Stimulated activated CD8-positive, alpha-beta memory T cell treated with anti-CD3 and anti-CD28 coated beads, Interleukin-2, amount 100 ng/mL, for 1 hour (primary cell): ENCODE data around the gene HNF4A.
A peak's percentile ranks its signal among the peaks of the same experiment; 100 is the strongest.
"Not testable (repeated sequence)": the region's sequence is repeated elsewhere in the genome, so short reads cannot be mapped to it uniquely, and the experiment has no call there.

Source experiments
- DNase-seq, 2 donors: peaks; one replicate each; pipeline ENCODE4 v3.0.0-alpha.2; 2020; ENCODE audit warnings: low read depth in 2 of 2

The HNF4A gene

GRCh38 chr20:44345147-44345546 is 10.4 kb upstream of the HNF4A start:
- no peak for DNase-seq

- not testable (repeated sequence) for DNase-seq
Observed at GRCh38 chr20:44345941-44346340, 9.6 kb upstream of the HNF4A start.

- DNase-seq: no peak
Observed at GRCh38 chr20:44348168-44348659, 7.3 kb upstream of the HNF4A start.

- no peak for DNase-seq
Observed at GRCh38 chr20:44349349-44349748, 6.2 kb upstream of the HNF4A start.

- no peak for DNase-seq
Observed at GRCh38 chr20:44350567-44350966, 4.9 kb upstream of the HNF4A start.

GRCh38 chr20:44354979-44355497 is 461 bp upstream of the HNF4A start:
- DNase-seq: no peak

GRCh38 chr20:44356353-44356723 is 839 bp downstream of the HNF4A start:
- no peak for DNase-seq

GRCh38 chr20:44357020-44357419 is 1.5 kb downstream of the HNF4A start:
- DNase-seq: no peak

- DNase-seq: no peak
Observed at GRCh38 chr20:44357555-44358125, 2.1 kb downstream of the HNF4A start.

GRCh38 chr20:44358776-44359175 is 3.3 kb downstream of the HNF4A start:
- DNase-seq: no peak

GRCh38 chr20:44360221-44360620 is 4.7 kb downstream of the HNF4A start:
- no peak for DNase-seq

- no peak for DNase-seq
Observed at GRCh38 chr20:44361021-44361420, 5.5 kb downstream of the HNF4A start.

- no peak for DNase-seq
Observed at GRCh38 chr20:44362466-44362940, 7.0 kb downstream of the HNF4A start.

GRCh38 chr20:44364068-44364467 is 8.6 kb downstream of the HNF4A start:
- no peak for DNase-seq

- DNase-seq: no peak
Observed at GRCh38 chr20:44364780-44365179, 9.3 kb downstream of the HNF4A start.

GRCh38 chr20:44367746-44368145 is 12.2 kb downstream of the HNF4A start:
- DNase-seq: no peak

- DNase-seq: no peak
Observed at GRCh38 chr20:44370639-44371218, 15.2 kb downstream of the HNF4A start.

- DNase-seq: no peak
Observed at GRCh38 chr20:44382641-44383040, 27.1 kb downstream of the HNF4A start.

GRCh38 chr20:44384423-44385027 is 29.0 kb downstream of the HNF4A start:
- peak; percentile 67 to 75 for DNase-seq

- DNase-seq: peak; percentile 16 to 31
Observed at GRCh38 chr20:44388466-44389023, 33.0 kb downstream of the HNF4A start.

- no peak for DNase-seq
Observed at GRCh38 chr20:44389871-44390270, 34.4 kb downstream of the HNF4A start.

GRCh38 chr20:44390280-44390679 is 34.8 kb downstream of the HNF4A start:
- DNase-seq: no peak
